ENCODE data around the gene PPFIBP1. TPM values are rescaled to one million over a fixed set of nuclear protein-coding genes. Genes with fewer than 3 reads are reported as not detected.
"Not testable (repeated sequence)": the region's sequence is repeated elsewhere in the genome, so short reads cannot be mapped to it uniquely, and the experiment has no call there.

The PPFIBP1 gene
- polyA plus RNA-seq, 3 donors from 2014 or later = 0.39 to 0.62 TPM; not detected in 1

DNA sequence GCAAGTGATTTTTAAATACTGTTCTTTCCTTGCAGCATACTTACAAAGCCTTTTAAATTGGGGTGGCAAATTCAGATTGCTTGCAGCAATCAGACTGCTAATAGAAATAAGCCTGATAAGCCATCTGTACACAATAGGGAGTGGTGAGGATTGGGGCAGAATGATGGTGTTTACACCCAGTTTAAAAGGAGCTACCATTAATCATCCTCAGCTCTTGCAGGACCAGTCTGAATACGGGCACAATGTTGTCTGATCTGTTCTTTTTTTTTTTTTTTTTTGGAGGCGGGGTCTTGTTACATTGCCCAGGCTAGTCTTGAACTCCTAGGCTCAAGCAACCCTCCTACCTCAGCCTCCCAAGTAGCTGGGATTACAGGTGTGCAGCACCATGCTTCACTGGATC is 122.1 kb downstream of the PPFIBP1 start:
- Mint-ChIP-seq H3K9me3 (no peaks in the 10 kb centered on the region), H3K36me3 (no peaks in the 10 kb centered on the region), H3K4me1 (peaks cover 0 to 7% of the 10 kb centered on the region in 2 donors), H3K4me3 (no peak overlapping the region), H3K27ac (no peak overlapping the region), H3K27me3 (ENCODE audit: low read depth in 3 of 3) (peaks cover 0 to 5% (median 4%) of the 10 kb centered on the region in 3 donors)
- DNase-seq = no peak

- Mint-ChIP-seq H3K27ac (no peak overlapping the region), H3K27me3 (ENCODE audit: low read depth in 3 of 3) (peaks cover 0 to 5% (median 4%) of the 10 kb centered on the region in 3 donors)
Measured at GRCh38 chr12:27650011-27650410, 126.0 kb downstream of the PPFIBP1 start.

GRCh38 chr12:27651201-27651600 is 127.2 kb downstream of the PPFIBP1 start:
- Mint-ChIP-seq H3K27ac (no peak overlapping the region), H3K27me3 (ENCODE audit: low read depth in 3 of 3) (peaks cover 0 to 5% (median 4%) of the 10 kb centered on the region in 3 donors), H3K4me1 (peaks cover 0 to 6% of the 10 kb centered on the region in 2 donors), H3K4me3 (no peak overlapping the region), H3K9me3 (no peaks in the 10 kb centered on the region), H3K36me3 (no peaks in the 10 kb centered on the region)
- DNase-seq = no peak

More at GRCh38 chr12:27650011-27650410, 126.0 kb downstream of the PPFIBP1 start:
- Mint-ChIP-seq H3K4me3 (no peak overlapping the region), H3K4me1 (peaks cover 0 to 13% of the 10 kb centered on the region in 2 donors), H3K9me3 (no peaks in the 10 kb centered on the region), H3K36me3 (no peaks in the 10 kb centered on the region)
- no peak for DNase-seq

DNA sequence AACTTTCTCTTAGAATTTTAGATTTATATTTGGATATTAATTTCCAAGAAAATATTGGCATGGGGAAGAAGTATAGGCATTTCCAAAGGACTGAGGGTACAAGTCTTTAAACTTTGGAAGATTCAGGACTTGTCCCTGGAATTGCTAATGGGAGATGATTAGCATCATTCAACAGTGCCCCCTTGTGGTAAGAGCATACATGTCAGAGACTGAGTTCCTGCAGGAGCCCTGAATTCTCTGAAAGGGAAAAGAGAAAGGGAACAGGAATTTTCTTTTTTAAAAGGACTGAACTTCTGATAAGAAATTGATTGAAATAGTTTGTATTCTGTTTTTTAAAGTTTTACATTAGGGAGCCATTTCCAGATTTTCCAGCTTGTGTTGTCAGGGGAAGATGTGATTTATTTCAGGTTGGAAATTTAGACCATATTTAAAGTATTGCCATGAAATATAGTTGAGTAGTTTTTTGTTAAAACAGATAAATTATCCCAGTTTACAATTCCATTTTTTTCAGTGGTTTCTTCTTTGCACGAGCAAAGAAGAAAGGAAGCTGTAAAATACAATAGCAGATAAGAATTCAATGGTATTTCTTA is 128.3 kb downstream of the PPFIBP1 start:
- H3K27ac Mint-ChIP-seq = no peak overlapping the region
- DNase-seq = peak; percentile 31 to 41 (median 36)
- H3K9me3 Mint-ChIP-seq = no peaks in the 10 kb centered on the region
- H3K4me3 Mint-ChIP-seq = no peak overlapping the region
- H3K36me3 Mint-ChIP-seq = no peaks in the 10 kb centered on the region
- H3K4me1 Mint-ChIP-seq = peaks cover 0 to 6% of the 10 kb centered on the region in 2 donors
- peaks cover 0 to 2% (median 0%) of the 10 kb centered on the region in 3 donors for H3K27me3 Mint-ChIP-seq (ENCODE audit: low read depth in 3 of 3)

DNA sequence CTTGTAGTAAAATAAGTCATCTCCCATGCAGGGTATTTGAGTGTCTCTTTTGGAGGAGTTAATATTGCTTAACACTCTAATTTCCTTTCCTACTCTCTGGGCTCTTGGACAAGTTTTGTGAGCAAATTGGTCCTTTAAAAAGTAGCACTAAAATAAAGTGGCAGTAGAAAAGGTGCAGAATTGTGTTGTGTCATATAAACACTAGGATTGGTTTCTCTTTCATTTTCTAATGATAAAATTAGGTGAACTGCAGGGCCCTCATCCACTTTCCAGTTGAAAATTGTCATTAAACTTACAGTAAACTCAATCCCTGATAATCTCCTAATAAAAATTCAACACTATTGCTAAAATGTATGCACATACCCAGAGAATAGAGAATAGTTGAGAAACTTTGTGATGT is 129.7 kb downstream of the PPFIBP1 start:
- DNase-seq = no peak
- H3K27me3 Mint-ChIP-seq (ENCODE audit: low read depth in 3 of 3) = no peaks in the 10 kb centered on the region
- H3K4me1 Mint-ChIP-seq = peaks cover 0 to 6% of the 10 kb centered on the region in 2 donors
- no peak overlapping the region for H3K4me3 Mint-ChIP-seq
- H3K27ac Mint-ChIP-seq = peak overlapping the region in 1 of 6 donors; percentile 40
- no peaks in the 10 kb centered on the region for H3K36me3 Mint-ChIP-seq
- H3K9me3 Mint-ChIP-seq = no peaks in the 10 kb centered on the region

- H3K9me3 Mint-ChIP-seq; H3K4me3 Mint-ChIP-seq; H3K4me1 Mint-ChIP-seq; H3K27ac Mint-ChIP-seq; H3K36me3 Mint-ChIP-seq; DNase-seq; H3K27me3 Mint-ChIP-seq (ENCODE audit: low read depth in 3 of 3): not testable (repeated sequence)
Measured at GRCh38 chr12:27655476-27655875, 131.5 kb downstream of the PPFIBP1 start.

DNA sequence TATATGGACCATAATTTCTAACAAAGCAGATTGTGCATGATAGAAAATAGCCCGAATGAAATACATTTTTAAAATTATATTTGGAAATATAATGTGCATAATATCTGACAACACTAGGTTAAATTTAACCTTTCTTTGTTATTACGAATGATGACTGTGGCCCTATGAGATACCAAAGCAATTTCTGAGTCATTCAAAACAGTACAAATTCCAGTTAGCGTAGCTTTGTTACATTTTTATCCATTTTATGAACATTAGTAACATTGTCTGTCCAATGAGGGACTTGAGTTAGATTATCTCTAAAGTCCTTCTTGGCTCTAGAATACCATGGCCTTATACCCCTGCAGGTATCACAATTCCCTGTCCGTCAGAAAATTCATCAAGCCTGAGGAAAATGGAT is 133.3 kb downstream of the PPFIBP1 start:
- Mint-ChIP-seq H3K9me3 (no peaks in the 10 kb centered on the region), H3K27ac (no peak overlapping the region), H3K4me3 (no peak overlapping the region), H3K4me1 (peaks cover 0 to 6% of the 10 kb centered on the region in 2 donors), H3K27me3 (ENCODE audit: low read depth in 3 of 3) (peaks cover 0 to 2% (median 0%) of the 10 kb centered on the region in 3 donors), H3K36me3 (peaks cover 0 to 3% (median 0%) of the 10 kb centered on the region in 3 donors)
- no peak for DNase-seq

- H3K36me3 Mint-ChIP-seq = peaks cover 0 to 3% (median 0%) of the 10 kb centered on the region in 3 donors
- no peak overlapping the region for H3K27ac Mint-ChIP-seq
- H3K27me3 Mint-ChIP-seq (ENCODE audit: low read depth in 3 of 3) = peaks cover 0 to 8% (median 2%) of the 10 kb centered on the region in 3 donors
- no peaks in the 10 kb centered on the region for H3K9me3 Mint-ChIP-seq
- no peak for DNase-seq
- no peak overlapping the region for H3K4me3 Mint-ChIP-seq
- H3K4me1 Mint-ChIP-seq = no peaks in the 10 kb centered on the region
Measured at GRCh38 chr12:27665704-27666103, 141.7 kb downstream of the PPFIBP1 start.

- no peak for DNase-seq
- H3K27me3 Mint-ChIP-seq (ENCODE audit: low read depth in 3 of 3) = peaks cover 0 to 8% (median 2%) of the 10 kb centered on the region in 3 donors
- H3K4me3 Mint-ChIP-seq = no peak overlapping the region
- H3K27ac Mint-ChIP-seq = no peak overlapping the region
- peaks cover 0 to 2% (median 0%) of the 10 kb centered on the region in 3 donors for H3K36me3 Mint-ChIP-seq
- H3K9me3 Mint-ChIP-seq = no peaks in the 10 kb centered on the region
- no peaks in the 10 kb centered on the region for H3K4me1 Mint-ChIP-seq
Measured at GRCh38 chr12:27666510-27666909, 142.5 kb downstream of the PPFIBP1 start.

GRCh38 chr12:27667540-27667939 is 143.5 kb downstream of the PPFIBP1 start:
- Mint-ChIP-seq H3K9me3 (no peaks in the 10 kb centered on the region), H3K27me3 (ENCODE audit: low read depth in 3 of 3) (peaks cover 0 to 4% (median 4%) of the 10 kb centered on the region in 3 donors), H3K27ac (no peak overlapping the region), H3K4me1 (no peaks in the 10 kb centered on the region), H3K4me3 (no peak overlapping the region), H3K36me3 (no peaks in the 10 kb centered on the region)
- no peak for DNase-seq

GRCh38 chr12:27672051-27672450 is 148.0 kb downstream of the PPFIBP1 start:
- H3K27ac Mint-ChIP-seq = no peak overlapping the region
- H3K9me3 Mint-ChIP-seq = no peaks in the 10 kb centered on the region
- no peaks in the 10 kb centered on the region for H3K36me3 Mint-ChIP-seq
- no peaks in the 10 kb centered on the region for H3K4me1 Mint-ChIP-seq
- H3K27me3 Mint-ChIP-seq (ENCODE audit: low read depth in 3 of 3) = peaks cover 1 to 11% (median 4%) of the 10 kb centered on the region in 3 donors
- no peak for DNase-seq
- H3K4me3 Mint-ChIP-seq = no peak overlapping the region

- Mint-ChIP-seq H3K27ac (no peak overlapping the region), H3K9me3 (no peaks in the 10 kb centered on the region), H3K4me1 (no peaks in the 10 kb centered on the region), H3K27me3 (ENCODE audit: low read depth in 3 of 3) (peaks cover 1 to 11% (median 4%) of the 10 kb centered on the region in 3 donors), H3K4me3 (no peak overlapping the region), H3K36me3 (no peaks in the 10 kb centered on the region)
- DNase-seq = no peak
Measured at GRCh38 chr12:27672643-27673042, 148.6 kb downstream of the PPFIBP1 start.

DNA sequence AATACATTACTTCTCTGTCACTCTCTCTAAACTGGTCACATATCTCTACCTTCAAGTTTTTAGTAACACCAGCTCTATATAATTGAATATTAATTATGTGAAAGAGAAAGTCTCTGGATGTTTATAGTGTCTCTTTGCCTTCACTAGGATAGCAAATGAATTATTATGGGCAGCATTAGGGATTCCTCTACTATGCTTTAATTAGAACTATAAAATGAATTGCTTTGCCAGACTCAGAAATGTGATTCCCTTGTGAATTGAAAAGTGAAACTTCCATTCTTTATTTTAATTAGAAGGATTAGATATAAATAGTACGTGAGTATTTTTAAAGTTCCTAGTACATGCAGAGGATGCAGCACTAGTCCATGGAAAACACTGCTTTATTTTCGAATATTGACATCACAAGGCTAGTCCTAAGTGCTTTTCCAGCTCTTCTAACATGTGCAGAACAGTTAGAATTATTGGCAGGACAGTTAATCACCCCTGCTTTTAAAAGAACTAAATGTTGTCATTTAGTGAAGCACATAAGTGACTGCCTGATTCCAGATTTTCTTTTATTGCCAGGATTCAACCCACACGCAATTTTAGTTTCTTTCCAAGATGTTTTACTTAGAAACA is 149.2 kb downstream of the PPFIBP1 start:
- H3K27me3 Mint-ChIP-seq (ENCODE audit: low read depth in 3 of 3) = peaks cover 1 to 11% (median 4%) of the 10 kb centered on the region in 3 donors
- no peaks in the 10 kb centered on the region for H3K9me3 Mint-ChIP-seq
- no peaks in the 10 kb centered on the region for H3K36me3 Mint-ChIP-seq
- H3K4me3 Mint-ChIP-seq = no peak overlapping the region
- no peak overlapping the region for H3K27ac Mint-ChIP-seq
- no peaks in the 10 kb centered on the region for H3K4me1 Mint-ChIP-seq
- DNase-seq = no peak

GRCh38 chr12:27674989-27675388 is 151.0 kb downstream of the PPFIBP1 start:
- peaks cover 1 to 14% (median 4%) of the 10 kb centered on the region in 3 donors for H3K27me3 Mint-ChIP-seq (ENCODE audit: low read depth in 3 of 3)
- no peak overlapping the region for H3K27ac Mint-ChIP-seq
- no peaks in the 10 kb centered on the region for H3K36me3 Mint-ChIP-seq
- H3K9me3 Mint-ChIP-seq = no peaks in the 10 kb centered on the region
- no peaks in the 10 kb centered on the region for H3K4me1 Mint-ChIP-seq
- no peak for DNase-seq
- H3K4me3 Mint-ChIP-seq = no peak overlapping the region
